ENCODE results near the gene UBIAD1.

DNA sequence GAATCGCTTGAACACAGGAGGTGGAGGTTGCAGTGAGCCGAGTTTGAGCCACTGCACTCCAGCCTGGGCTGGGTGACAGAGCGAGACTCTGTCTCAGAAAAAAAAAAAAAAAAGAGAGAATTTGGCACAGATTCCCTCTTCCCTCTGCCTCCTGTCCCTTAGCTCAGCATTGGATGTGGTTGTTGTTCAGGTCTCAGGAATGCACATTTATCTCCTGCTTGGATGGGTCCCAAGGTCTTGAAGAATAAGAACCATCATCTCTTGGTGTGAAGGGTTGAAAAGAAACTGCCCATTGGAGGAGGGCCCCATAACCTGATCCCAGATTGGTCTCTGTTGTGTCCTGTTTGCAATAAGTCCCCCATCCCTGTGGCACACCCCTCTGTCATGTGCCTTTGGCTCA is 34.9 kb downstream of the UBIAD1 start:
- TF ChIP-seq, protein P1, sequence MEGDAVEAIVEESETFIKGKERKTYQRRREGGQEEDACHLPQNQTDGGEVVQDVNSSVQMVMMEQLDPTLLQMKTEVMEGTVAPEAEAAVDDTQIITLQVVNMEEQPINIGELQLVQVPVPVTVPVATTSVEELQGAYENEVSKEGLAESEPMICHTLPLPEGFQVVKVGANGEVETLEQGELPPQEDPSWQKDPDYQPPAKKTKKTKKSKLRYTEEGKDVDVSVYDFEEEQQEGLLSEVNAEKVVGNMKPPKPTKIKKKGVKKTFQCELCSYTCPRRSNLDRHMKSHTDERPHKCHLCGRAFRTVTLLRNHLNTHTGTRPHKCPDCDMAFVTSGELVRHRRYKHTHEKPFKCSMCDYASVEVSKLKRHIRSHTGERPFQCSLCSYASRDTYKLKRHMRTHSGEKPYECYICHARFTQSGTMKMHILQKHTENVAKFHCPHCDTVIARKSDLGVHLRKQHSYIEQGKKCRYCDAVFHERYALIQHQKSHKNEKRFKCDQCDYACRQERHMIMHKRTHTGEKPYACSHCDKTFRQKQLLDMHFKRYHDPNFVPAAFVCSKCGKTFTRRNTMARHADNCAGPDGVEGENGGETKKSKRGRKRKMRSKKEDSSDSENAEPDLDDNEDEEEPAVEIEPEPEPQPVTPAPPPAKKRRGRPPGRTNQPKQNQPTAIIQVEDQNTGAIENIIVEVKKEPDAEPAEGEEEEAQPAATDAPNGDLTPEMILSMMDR (conservative IDR thresholded peaks at IDR 0.05; ENCODE audit: low read depth, low read length), result no peak
- TF ChIP-seq EZH2 (IDR thresholded peaks at IDR 0.05; ENCODE audit: low read length, unreplicated experiment) (no peak), EZH2phosphoT487 (IDR thresholded peaks at IDR 0.05; ENCODE audit: borderline replicate concordance, low read length) (no peak)
